Testis (tissue), 3 donors: Measurements from ENCODE around the gene LSP1. TPM values are rescaled to one million over a fixed set of nuclear protein-coding genes. Genes with fewer than 3 reads are reported as not detected.

ENCODE experiments used
- DNase-seq: peaks from one replicate; pipeline ENCODE4 v3.0.0-alpha.2; 2019
- H3K27ac ChIP-seq, 2 donors: fragments of 200-600 bp; sonication (generic); one replicate each; pipeline ENCODE4 v1.5.1; 2019
- H3K27me3 ChIP-seq: fragments of 200-600 bp; sonication (generic); one replicate; pipeline ENCODE4 v1.5.1; 2019
- H3K36me3 ChIP-seq: fragments of 200-600 bp; sonication (generic); one replicate; pipeline ENCODE4 v1.5.1; 2017; ENCODE audit warnings: low read depth; ENCODE audit errors: missing control alignments
- H3K4me1 ChIP-seq: fragments of 200-600 bp; sonication (generic); one replicate; pipeline ENCODE4 v1.5.1; 2019
- H3K4me3 ChIP-seq, 2 donors: fragments of 200-600 bp; sonication (generic); one replicate each; pipeline ENCODE4 v1.5.1; 2017 to 2019
- H3K9me3 ChIP-seq: fragments of 200-600 bp; sonication (generic); one replicate; pipeline ENCODE4 v1.5.1; 2017
- CTCF ChIP-seq, 3 experiments: fragments of 450-650 bp in 2 of 3; fragments of 200-600 bp in 1 of 3; sonication (generic) in 1 of 3; IDR thresholded peaks; one replicate each; pipeline ENCODE4 v1.5.1; 2016 to 2019; ENCODE audit warnings: antibody characterized with exemption in 3 of 3, mild to moderate bottlenecking in 2 of 3, moderate library complexity in 1 of 3
- POLR2A ChIP-seq: fragments of 450-650 bp; IDR thresholded peaks from one replicate; pipeline ENCODE4 v1.6.1; 2017; ENCODE audit warnings: antibody characterized with exemption, mild to moderate bottlenecking, moderate library complexity
- WGBS, 2 donors: methylation state at CpG; one replicate each; pipeline ENCODE4 v1.1.5; 2018; 5-methylcytosine and 5-hydroxymethylcytosine counted together
- intact Hi-C: fragments of 100-400 bp; cut with DNase I; formaldehyde crosslinking; loops from one replicate; pipeline ENCODE4 v1.15.1; 2023; ENCODE audit warnings: low total_unique reads
- polyA plus RNA-seq: library from polyadenylated mRNA; stranded (reverse); fragments of 350-450 nt; fragmentation: Illumina TruSeq; extraction: RNeasy Lipid Tissue Mini Kit (QIAGEN cat#74804); gene quantifications from one replicate; pipeline ENCODE4 v1.2.3, GENCODE V29; 2014; ENCODE audit warnings: low read depth, low replicate concordance; ENCODE audit not compliant: insufficient read depth
- total RNA-seq, 2 donors: library from RNA; depleted of rRNA; stranded (reverse); fragments of >200 nt; gene quantifications; one replicate each; pipeline ENCODE4 v1.2.3, GENCODE V29; 2016

LSP1 gene
- total and polyA plus RNA-seq, 3 donors from 2014 or later: 13.0 to 50.1 (median 19.9) TPM

- DNase-seq: no peak
- H3K36me3 ChIP-seq: no peaks in the 10 kb centered on the region
- H3K4me3 ChIP-seq: no peak overlapping the region
- TF ChIP-seq CTCF (IDR thresholded peaks at IDR 0.05) (no peak), POLR2A (no peak)
- H3K27me3 ChIP-seq: no peaks in the 10 kb centered on the region
- no peaks in the 10 kb centered on the region for H3K9me3 ChIP-seq
- peak overlapping the region; percentile 31 to 71 for H3K27ac ChIP-seq
- H3K4me1 ChIP-seq: peaks cover 32% of the 10 kb centered on the region
- 81 to 93% methylated on average over 11 of the region's 11 CpGs for whole genome bisulfite sequencing, 2 donors
- intact Hi-C loops: no loop called here
Observed at GRCh38 chr11:1932105-1932480, 79.2 kb downstream of the LSP1 start.

GRCh38 chr11:1932681-1933080 is 79.8 kb downstream of the LSP1 start:
- H3K27ac ChIP-seq: no peak overlapping the region
- 97% methylated on average over 4 of the region's 4 CpGs for WGBS, 2 donors

GRCh38 chr11:1933416-1934334 is 80.8 kb downstream of the LSP1 start:
- Histone ChIP-seq H3K36me3 (no peaks in the 10 kb centered on the region), H3K9me3 (no peaks in the 10 kb centered on the region), H3K4me3 (no peak overlapping the region), H3K4me1 (peaks cover 28% of the 10 kb centered on the region), H3K27ac (no peak overlapping the region), H3K27me3 (no peaks in the 10 kb centered on the region)
- TF ChIP-seq CTCF (IDR thresholded peaks at IDR 0.05) (no peak), POLR2A (no peak)
- intact Hi-C loops: no loop called here
- DNase-seq: no peak
- 86 to 89% methylated on average over 18 of the region's 18 CpGs for WGBS, 2 donors

More at GRCh38 chr11:1932681-1933080, 79.8 kb downstream of the LSP1 start:
- no peaks in the 10 kb centered on the region for H3K36me3 ChIP-seq
- peaks cover 27% of the 10 kb centered on the region for H3K4me1 ChIP-seq
- DNase-seq: no peak
- TF ChIP-seq POLR2A (no peak), CTCF (IDR thresholded peaks at IDR 0.05) (no peak)
- no peak overlapping the region for H3K4me3 ChIP-seq
- H3K9me3 ChIP-seq: no peaks in the 10 kb centered on the region
- intact Hi-C loops: no loop called here
- H3K27me3 ChIP-seq: no peaks in the 10 kb centered on the region

- DNase-seq: no peak
- Histone ChIP-seq H3K9me3 (no peaks in the 10 kb centered on the region), H3K36me3 (no peaks in the 10 kb centered on the region), H3K4me3 (no peak overlapping the region), H3K4me1 (peaks cover 32% of the 10 kb centered on the region), H3K27ac (no peak overlapping the region), H3K27me3 (no peaks in the 10 kb centered on the region)
- 85% methylated on average over 17 to 23 of the region's 24 CpGs for WGBS, 2 donors
- TF ChIP-seq CTCF (IDR thresholded peaks at IDR 0.05): no peak
- no peak for TF ChIP-seq POLR2A
- intact Hi-C loops: no loop called here
Observed at GRCh38 chr11:1934335-1935155, 81.7 kb downstream of the LSP1 start.
